ENCODE data around the gene CAPN11. TPM values are rescaled to one million over a fixed set of nuclear protein-coding genes. Genes with fewer than 3 reads are reported as not detected.
"Not testable (repeated sequence)": the region's sequence is repeated elsewhere in the genome, so short reads cannot be mapped to it uniquely, and the experiment has no call there.

Gene CAPN11
- total RNA-seq, 2 experiments from 2014 or later, result 0.13 TPM; not detected in 1

DNA sequence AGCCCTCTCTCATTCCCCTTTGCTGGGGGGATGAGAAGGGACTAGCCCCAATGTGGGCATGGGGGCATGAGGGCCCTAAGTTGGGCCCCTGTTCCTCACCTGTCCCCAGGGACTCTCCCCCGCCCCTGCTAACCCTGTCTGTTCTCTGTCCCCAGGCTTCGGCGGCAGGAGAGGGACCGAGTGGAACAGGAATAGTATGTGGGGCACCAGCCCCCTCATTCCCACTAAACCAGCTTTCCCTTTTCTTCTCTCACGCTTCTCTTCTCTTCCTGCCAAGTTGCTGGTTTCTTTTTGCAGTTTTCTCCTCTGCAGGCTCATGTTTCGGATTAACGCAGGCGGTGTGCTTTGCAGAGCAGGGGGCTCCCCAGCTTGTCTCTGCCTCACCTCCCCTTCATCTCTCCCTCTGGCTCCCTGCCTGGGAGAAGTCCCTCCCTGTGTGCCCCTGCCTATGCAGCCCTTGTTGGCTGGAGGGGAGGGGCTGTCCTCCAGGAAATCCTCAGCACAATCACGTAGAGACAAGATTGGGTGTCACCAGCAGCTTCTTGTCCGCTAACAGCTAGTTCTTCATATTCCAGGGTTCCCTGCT lies 23.4 kb upstream of the CAPN11 start:
- Mint-ChIP-seq H3K4me3 (no peak overlapping the region), H3K4me1 (no peaks in the 10 kb centered on the region), H3K9me3 (no peaks in the 10 kb centered on the region), H3K36me3 (ENCODE audit: low read depth) (no peaks in the 10 kb centered on the region), H3K27ac (no peak overlapping the region), H3K27me3 (no peaks in the 10 kb centered on the region)
- no peak for DNase-seq
- CTCF ChIA-PET, result no interaction called here
- POLR2A ChIA-PET, result no interaction called here

GRCh38 chr6:44135875-44136274 lies 22.7 kb upstream of the CAPN11 start:
- POLR2A ChIA-PET, result no interaction called here
- Mint-ChIP-seq H3K27me3 (no peaks in the 10 kb centered on the region), H3K4me3 (no peak overlapping the region), H3K27ac (no peak overlapping the region), H3K4me1 (no peaks in the 10 kb centered on the region), H3K9me3 (no peaks in the 10 kb centered on the region), H3K36me3 (ENCODE audit: low read depth) (no peaks in the 10 kb centered on the region)
- no peak for DNase-seq
- CTCF ChIA-PET, result no interaction called here

DNA sequence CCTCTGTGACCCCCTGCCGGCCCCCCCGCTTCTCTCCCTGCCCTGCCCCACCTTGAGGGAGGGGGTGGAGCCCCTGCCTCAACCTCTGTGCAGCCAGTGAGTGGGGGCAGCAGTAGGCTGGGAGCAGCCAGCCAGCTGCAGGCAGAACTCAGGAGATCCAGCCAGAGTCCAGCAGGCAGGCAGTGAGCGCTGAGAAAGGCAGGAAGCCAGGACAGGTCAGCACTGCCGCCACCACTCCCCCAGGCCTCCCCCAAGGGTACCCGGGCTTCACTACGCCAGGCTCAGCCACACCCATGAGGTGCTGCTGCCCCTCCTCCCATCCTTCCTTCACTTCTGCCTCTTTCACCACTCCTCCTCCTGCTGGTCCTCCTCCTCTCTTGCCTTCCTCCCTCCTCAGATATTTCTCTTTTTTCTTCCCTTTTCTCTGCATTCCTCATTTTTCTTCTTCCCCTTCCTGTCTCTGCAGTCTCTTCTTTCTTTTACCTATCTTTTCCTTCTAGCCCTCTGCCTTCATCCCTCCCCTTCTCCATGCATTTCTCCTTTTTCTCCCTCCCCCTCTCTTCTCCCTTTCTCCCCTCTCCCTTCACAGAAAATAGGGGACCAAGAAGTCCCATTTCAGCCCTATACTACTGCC lies 19.8 kb upstream of the CAPN11 start:
- Mint-ChIP-seq H3K36me3 (ENCODE audit: low read depth) (no peaks in the 10 kb centered on the region), H3K4me1 (no peaks in the 10 kb centered on the region), H3K27me3 (no peaks in the 10 kb centered on the region), H3K27ac (no peak overlapping the region), H3K9me3 (no peaks in the 10 kb centered on the region), H3K4me3 (no peak overlapping the region)
- ChIA-PET CTCF (interaction anchor here (0.9 kb wide), 1 partner anchor 15 kb away, joined by 3 read pairs; no protein-coding TSS in a partner anchor), POLR2A (interaction anchor here (1.3 kb wide), 1 partner anchor 23 kb away, joined by 4 read pairs; no protein-coding TSS in a partner anchor)
- no peak for DNase-seq

DNA sequence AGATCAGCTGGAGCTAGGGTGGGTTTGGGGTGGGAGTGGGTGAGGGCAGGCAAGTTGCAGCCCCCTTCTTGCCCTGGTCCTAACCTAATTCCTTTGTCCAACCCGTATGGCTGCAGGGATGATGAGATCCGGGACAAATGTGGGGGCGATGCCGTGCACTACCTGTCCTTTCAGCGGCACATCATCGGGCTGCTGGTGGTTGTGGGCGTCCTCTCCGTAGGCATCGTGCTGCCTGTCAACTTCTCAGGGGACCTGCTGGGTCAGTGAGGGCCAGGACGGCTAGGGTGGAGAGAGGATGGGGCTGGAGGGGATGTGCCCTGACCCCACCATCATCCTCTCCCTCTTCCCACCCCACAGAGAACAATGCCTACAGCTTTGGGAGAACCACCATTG lies 19.3 kb upstream of the CAPN11 start:
- no peak for DNase-seq
- POLR2A ChIA-PET, result no interaction called here
- Mint-ChIP-seq H3K4me1 (no peaks in the 10 kb centered on the region), H3K4me3 (no peak overlapping the region), H3K9me3 (no peaks in the 10 kb centered on the region), H3K27ac (no peak overlapping the region), H3K27me3 (no peaks in the 10 kb centered on the region), H3K36me3 (ENCODE audit: low read depth) (no peaks in the 10 kb centered on the region)
- CTCF ChIA-PET, result no interaction called here

DNA sequence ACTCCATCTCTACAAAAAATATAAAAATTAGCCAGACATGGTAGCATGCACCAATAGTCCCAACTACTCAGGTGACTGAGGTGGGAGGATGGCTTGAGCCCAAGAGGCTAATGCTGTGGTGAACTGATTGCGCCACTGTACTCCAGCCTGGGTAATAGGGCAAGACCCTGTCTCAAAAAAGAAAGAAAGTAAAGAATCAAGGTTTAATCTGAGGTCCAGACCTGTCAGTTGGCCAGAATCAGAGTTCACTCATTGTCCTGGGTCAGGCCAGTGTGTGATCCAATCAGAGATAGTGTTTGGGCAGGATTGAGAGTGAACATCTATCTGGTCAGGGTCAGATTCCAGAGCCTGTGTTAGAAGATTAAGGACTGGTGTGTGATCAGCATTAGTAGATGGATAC lies 15.8 kb upstream of the CAPN11 start:
- ChIA-PET CTCF (no interaction called here), POLR2A (no interaction called here)
- Mint-ChIP-seq H3K36me3 (ENCODE audit: low read depth) (peaks cover 3% of the 10 kb centered on the region), H3K4me3 (no peak overlapping the region), H3K27ac (no peak overlapping the region), H3K4me1 (peaks cover 4% of the 10 kb centered on the region), H3K27me3 (no peaks in the 10 kb centered on the region), H3K9me3 (no peaks in the 10 kb centered on the region)
- DNase-seq, result no peak

DNA sequence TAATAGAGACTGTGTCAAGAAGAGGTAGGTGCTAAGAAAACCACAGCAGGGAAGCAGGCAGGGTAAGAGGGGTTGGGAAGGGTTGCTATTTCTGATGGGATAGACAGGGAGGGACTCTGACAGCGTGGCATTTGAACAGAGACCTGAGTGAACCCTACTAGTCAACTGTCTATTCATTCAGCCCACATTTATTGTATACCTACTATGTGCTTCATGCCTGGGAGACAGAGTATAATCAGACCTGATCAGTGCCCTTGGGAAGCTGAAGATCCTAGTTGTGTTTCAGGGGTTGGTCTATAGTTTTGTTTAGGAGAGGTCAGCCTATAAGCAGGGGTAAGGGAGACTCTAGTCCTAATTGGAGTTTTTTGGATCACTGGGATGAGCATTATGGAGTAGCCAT lies 14.9 kb upstream of the CAPN11 start:
- Mint-ChIP-seq H3K9me3 (no peaks in the 10 kb centered on the region), H3K4me3 (no peak overlapping the region), H3K4me1 (peaks cover 4% of the 10 kb centered on the region), H3K27me3 (no peaks in the 10 kb centered on the region), H3K36me3 (ENCODE audit: low read depth) (peaks cover 3% of the 10 kb centered on the region), H3K27ac (no peak overlapping the region)
- POLR2A ChIA-PET, result no interaction called here
- CTCF ChIA-PET, result no interaction called here
- DNase-seq, result no peak

DNA sequence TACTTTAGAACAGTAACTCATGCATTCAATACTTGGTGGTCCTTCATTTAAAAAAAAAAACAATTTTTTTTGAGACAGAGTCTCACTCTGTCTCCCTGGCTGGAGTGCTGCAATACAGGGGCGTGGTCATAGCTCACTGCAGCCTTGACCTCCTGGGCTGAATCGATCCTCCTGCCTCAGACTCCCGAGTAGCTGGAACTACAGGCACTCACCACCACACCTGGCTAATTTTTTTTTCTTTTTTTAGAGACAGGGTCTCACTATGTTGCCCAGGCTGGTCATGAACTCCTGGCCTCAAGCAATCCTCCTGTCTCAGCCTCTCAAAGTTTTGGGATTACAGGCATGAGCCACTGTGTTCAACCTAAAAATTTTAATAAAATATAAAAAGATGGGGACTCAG lies 14.1 kb upstream of the CAPN11 start:
- H3K9me3 Mint-ChIP-seq; CTCF ChIA-PET; H3K27me3 Mint-ChIP-seq; H3K4me1 Mint-ChIP-seq; DNase-seq; H3K4me3 Mint-ChIP-seq; H3K27ac Mint-ChIP-seq; H3K36me3 Mint-ChIP-seq (ENCODE audit: low read depth); POLR2A ChIA-PET: not testable (repeated sequence)

- DNase-seq, result no peak
- CTCF ChIA-PET, result no interaction called here
- peaks cover 6% of the 10 kb centered on the region for H3K36me3 Mint-ChIP-seq (ENCODE audit: low read depth)
- H3K4me1 Mint-ChIP-seq, result peaks cover 4% of the 10 kb centered on the region
- H3K27ac Mint-ChIP-seq, result peak overlapping the region; percentile 23
- no peak overlapping the region for H3K4me3 Mint-ChIP-seq
- POLR2A ChIA-PET, result no interaction called here
- H3K9me3 Mint-ChIP-seq, result no peaks in the 10 kb centered on the region
- H3K27me3 Mint-ChIP-seq, result no peaks in the 10 kb centered on the region
Observed at GRCh38 chr6:44145839-44146238, 12.8 kb upstream of the CAPN11 start.

DNA sequence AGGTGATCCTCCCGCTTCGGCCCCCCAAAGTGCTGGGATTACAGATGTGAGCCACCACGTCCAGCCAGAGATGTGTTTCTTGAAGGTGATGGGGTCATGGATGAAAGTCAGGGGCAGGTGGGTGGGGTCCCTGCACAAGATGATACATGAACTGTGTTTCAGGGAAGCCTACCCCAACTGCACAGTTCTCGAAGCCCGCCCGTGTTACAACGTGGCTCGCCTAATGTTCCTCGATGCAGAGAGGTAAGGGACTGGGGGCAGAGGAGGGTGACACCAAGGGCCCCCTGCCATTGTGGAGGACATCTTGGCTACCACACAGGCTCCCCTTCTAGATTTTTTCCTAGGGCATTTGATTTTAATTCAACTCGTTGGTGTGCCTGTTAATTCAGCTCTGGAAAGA lies 11.9 kb upstream of the CAPN11 start:
- H3K9me3 Mint-ChIP-seq, result no peaks in the 10 kb centered on the region
- H3K27me3 Mint-ChIP-seq, result no peaks in the 10 kb centered on the region
- peaks cover 6% of the 10 kb centered on the region for H3K36me3 Mint-ChIP-seq (ENCODE audit: low read depth)
- DNase-seq, result no peak
- no peak overlapping the region for H3K27ac Mint-ChIP-seq
- CTCF ChIA-PET, result no interaction called here
- POLR2A ChIA-PET, result no interaction called here
- no peak overlapping the region for H3K4me3 Mint-ChIP-seq
- H3K4me1 Mint-ChIP-seq, result peaks cover 7% of the 10 kb centered on the region

- Mint-ChIP-seq H3K4me1 (peaks cover 8% of the 10 kb centered on the region), H3K36me3 (ENCODE audit: low read depth) (peaks cover 6% of the 10 kb centered on the region), H3K9me3 (no peaks in the 10 kb centered on the region), H3K27me3 (no peaks in the 10 kb centered on the region), H3K27ac (no peak overlapping the region), H3K4me3 (no peak overlapping the region)
- no peak for DNase-seq
- ChIA-PET POLR2A (no interaction called here), CTCF (interaction anchor here (0.7 to 4.9 kb wide), 3 partner anchors 26 to 496 kb away, joined by 3 to 30 read pairs (median 4); no protein-coding TSS in a partner anchor)
Observed at GRCh38 chr6:44147256-44147655, 11.4 kb upstream of the CAPN11 start.

DNA sequence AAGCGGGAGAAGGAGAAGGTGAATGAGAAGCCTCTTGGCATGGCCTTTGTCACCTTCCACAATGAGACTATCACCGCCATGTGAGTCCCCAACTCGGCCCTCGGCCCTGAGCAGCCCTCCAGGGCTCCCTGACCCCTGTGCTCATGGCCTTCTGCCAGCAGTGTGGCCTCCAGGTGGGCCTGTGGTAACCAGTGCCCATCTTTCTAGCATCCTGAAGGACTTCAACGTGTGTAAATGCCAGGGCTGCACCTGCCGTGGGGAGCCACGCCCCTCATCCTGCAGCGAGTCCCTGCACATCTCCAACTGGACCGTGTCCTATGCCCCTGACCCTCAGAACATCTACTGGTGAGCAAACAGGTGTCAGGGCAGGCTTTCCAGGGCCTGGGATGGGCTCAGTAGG lies 10.3 kb upstream of the CAPN11 start:
- Mint-ChIP-seq H3K36me3 (ENCODE audit: low read depth) (peaks cover 6% of the 10 kb centered on the region), H3K4me3 (no peak overlapping the region), H3K4me1 (peaks cover 8% of the 10 kb centered on the region), H3K27me3 (no peaks in the 10 kb centered on the region), H3K27ac (no peak overlapping the region), H3K9me3 (no peaks in the 10 kb centered on the region)
- DNase-seq, result no peak
- POLR2A ChIA-PET, result no interaction called here
- CTCF ChIA-PET, result interaction anchor here (1.2 to 4.9 kb wide), 2 partner anchors 25 to 50 kb away, joined by 4 to 30 read pairs; no protein-coding TSS in a partner anchor

GRCh38 chr6:44149369-44150012 lies 9.1 kb upstream of the CAPN11 start:
- Mint-ChIP-seq H3K27me3 (no peaks in the 10 kb centered on the region), H3K27ac (no peak overlapping the region), H3K4me1 (peaks cover 8% of the 10 kb centered on the region), H3K36me3 (ENCODE audit: low read depth) (peaks cover 6% of the 10 kb centered on the region), H3K4me3 (no peak overlapping the region), H3K9me3 (no peaks in the 10 kb centered on the region)
- no peak for DNase-seq
- ChIA-PET CTCF (interaction anchor here (4.9 kb wide), 1 partner anchor 51 kb away, joined by 30 read pairs; no protein-coding TSS in a partner anchor), POLR2A (no interaction called here)

DNA sequence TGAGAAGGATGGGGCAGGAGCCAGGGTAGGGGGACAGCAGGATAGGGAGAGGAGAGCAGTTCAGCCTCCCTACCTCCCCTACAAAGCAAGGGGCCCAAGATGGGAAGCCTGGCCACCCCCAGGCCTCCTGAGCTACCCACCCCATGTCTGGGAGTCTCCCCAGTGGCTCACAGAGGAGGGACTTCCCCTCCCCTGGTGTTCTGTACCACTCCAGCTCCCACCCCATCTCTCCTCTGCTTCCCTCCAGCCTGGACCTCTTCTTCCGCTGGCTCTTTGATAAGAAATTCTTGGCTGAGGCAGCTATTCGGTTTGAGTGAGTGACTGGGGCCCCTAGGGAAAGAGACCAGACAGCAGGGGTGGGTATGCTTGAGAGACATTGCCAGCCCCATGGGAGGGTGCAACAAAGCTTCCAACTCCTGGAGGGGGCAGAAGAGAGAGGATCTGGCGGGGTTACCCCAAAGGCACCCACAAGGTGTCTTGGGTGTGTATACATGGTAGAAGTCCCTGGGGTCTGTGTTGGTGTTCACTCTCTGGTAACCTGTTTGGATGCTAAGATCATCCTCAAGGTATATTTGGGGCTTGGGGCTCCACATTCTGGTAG lies 8.2 kb upstream of the CAPN11 start:
- no peak for DNase-seq
- ChIA-PET CTCF (interaction anchor here (1.6 to 4.9 kb wide), 2 partner anchors 22 to 52 kb away, joined by 4 to 30 read pairs; no protein-coding TSS in a partner anchor), POLR2A (no interaction called here)
- no peak overlapping the region for H3K4me3 Mint-ChIP-seq
- peaks cover 9% of the 10 kb centered on the region for H3K4me1 Mint-ChIP-seq
- no peak overlapping the region for H3K27ac Mint-ChIP-seq
- H3K36me3 Mint-ChIP-seq (ENCODE audit: low read depth), result peaks cover 6% of the 10 kb centered on the region
- no peaks in the 10 kb centered on the region for H3K27me3 Mint-ChIP-seq
- H3K9me3 Mint-ChIP-seq, result no peaks in the 10 kb centered on the region

Measured in activated CD4-positive, alpha-beta memory T cell treated with anti-CD3 and anti-CD28 coated beads, Interleukin-2, amount 10 ng/mL, durations not matched to agents 7 days and 5 days (primary cell).